Measurements from ENCODE around the gene SLC10A3. TPM values are rescaled to one million over a fixed set of nuclear protein-coding genes. Genes with fewer than 3 reads are reported as not detected.
A peak's percentile ranks its signal among the peaks of the same experiment; 100 is the strongest.

SLC10A3 gene
- total and polyA plus RNA-seq, 2 experiments from 2014 or later: 29.9 to 31.1 TPM

DNA sequence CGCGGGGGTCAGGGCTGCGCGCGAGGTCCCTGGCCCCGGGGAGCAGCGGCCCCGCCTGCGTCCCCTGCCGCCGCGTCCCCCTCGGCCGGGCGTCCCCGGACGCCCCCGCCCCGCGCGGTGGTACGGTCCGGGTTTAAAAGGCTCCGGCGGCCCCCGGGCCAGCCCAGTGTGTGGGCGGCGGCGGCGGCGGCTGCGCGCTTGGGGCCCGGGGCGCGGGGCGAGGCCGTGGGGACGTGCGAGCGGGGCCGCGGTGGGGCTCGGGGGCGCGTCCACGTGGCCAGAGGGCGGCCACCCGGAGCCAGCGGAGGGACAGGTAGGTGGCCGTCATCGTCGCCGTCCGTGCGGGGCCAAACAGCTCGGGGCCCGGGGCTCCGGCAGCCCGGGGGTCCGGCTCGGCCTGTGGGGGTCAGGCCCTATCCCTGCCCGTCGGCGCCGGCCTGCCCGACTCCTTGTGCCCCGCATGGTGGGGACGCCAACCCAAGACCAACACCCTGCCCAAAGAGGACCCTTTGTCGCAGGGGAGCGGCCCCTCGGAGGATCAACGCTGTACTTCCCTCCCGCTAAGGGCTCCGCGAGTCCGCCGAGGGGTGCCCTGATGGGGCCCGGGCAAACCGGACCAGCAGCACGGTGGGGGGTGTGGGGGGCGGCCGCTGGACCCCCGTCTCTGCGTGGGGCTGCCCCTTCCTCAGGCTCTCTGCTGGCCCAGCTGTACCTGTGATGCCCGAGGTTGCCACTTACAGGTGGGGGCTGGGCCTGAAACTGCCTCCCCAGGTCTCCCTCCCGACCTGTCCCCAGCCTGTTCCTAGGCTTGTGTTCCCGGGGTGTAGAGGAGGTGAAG is 32.1 kb downstream of the SLC10A3 start, which contains the start of gene PLXNA3:
Gene PLXNA3 (plus strand): TSS at position 166 of the 838 bp plus-strand sequence. CDS start 1,903 bp downstream, outside the sequence.
- Histone ChIP-seq H3K9me3 (ENCODE audit: low read depth) (no peaks in the 10 kb centered on the region), H3K4me3 (peak within 1 kb of the TSS; percentile 84), H3K27ac (peak within 1 kb of the TSS; percentile 77), H3K4me1 (ENCODE audit: low read depth) (no peaks in the 10 kb centered on the region), H3K27me3 (no peaks in the 10 kb centered on the region), H3K36me3 (no peaks in the 10 kb centered on the region)
- TF ChIP-seq, protein P1, sequence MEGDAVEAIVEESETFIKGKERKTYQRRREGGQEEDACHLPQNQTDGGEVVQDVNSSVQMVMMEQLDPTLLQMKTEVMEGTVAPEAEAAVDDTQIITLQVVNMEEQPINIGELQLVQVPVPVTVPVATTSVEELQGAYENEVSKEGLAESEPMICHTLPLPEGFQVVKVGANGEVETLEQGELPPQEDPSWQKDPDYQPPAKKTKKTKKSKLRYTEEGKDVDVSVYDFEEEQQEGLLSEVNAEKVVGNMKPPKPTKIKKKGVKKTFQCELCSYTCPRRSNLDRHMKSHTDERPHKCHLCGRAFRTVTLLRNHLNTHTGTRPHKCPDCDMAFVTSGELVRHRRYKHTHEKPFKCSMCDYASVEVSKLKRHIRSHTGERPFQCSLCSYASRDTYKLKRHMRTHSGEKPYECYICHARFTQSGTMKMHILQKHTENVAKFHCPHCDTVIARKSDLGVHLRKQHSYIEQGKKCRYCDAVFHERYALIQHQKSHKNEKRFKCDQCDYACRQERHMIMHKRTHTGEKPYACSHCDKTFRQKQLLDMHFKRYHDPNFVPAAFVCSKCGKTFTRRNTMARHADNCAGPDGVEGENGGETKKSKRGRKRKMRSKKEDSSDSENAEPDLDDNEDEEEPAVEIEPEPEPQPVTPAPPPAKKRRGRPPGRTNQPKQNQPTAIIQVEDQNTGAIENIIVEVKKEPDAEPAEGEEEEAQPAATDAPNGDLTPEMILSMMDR (IDR thresholded peaks at IDR 0.05; ENCODE audit: low read depth, low read length): no peak
- DNase-seq (ENCODE audit: low read depth in 1 of 2, low spot score in 1 of 2): peak; percentile 50 to 65

DNA sequence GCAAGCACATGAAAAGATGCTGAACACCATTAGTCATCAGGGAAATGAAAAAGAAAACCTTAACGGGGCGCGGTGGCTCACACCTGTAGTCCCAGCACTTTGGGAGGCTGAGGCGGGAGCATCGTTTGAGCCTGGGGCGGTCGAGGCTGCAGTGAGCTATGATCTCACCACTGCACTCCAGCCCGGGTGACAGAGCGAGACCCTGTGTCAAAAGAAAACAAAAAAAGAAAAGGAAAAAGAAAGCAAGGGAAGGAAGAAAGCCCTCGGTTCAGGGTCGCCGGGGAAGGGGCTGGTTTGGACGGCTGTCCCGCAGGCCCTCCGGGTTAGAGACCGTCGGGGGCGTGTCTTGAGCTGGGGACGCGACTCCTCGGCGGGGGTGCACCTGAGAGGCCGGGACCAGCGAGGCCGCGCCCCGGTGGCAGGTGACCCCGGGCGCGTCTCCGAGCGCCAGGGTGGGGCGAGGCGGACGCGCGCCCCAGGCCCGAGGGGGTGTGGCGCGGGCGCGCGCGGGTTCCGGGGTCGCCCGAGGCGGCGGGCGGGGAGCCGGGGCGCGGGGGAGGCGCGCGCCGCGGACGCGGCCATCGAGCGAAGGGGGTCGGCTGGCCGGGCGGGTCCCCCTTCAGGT is 32.8 kb downstream of the SLC10A3 start:
- Histone ChIP-seq H3K36me3 (no peaks in the 10 kb centered on the region), H3K4me1 (ENCODE audit: low read depth) (no peaks in the 10 kb centered on the region), H3K9me3 (ENCODE audit: low read depth) (no peaks in the 10 kb centered on the region), H3K27me3 (no peaks in the 10 kb centered on the region), H3K27ac (peak overlapping the region; percentile 77), H3K4me3 (peak overlapping the region; percentile 84)
- TF ChIP-seq, protein P1 (IDR thresholded peaks at IDR 0.05; ENCODE audit: low read depth, low read length): no peak
- peak in 1 of 2 donors; percentile 50 for DNase-seq (ENCODE audit: low read depth in 1 of 2, low spot score in 1 of 2)

DNA sequence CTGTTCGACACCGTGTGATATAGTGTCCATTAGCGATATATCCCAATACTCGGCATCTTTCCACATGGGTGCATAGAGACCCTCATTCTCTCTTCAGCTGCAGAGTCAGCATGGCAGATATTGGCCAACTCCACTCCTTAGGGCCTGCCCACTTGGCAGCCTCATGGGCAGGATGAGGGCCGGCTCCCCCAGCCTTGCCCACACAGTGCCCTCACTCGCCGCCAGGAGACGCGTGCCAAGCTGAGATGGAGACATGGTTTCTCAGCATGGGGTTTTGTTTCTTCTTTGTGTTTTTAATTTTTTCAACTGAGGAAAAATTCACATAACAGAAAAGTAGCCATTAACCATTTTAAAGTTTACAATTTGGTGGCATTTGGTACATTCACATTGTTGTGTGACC is 37.6 kb downstream of the SLC10A3 start:
- no peak overlapping the region for H3K27ac ChIP-seq
- TF ChIP-seq, protein P1 (IDR thresholded peaks at IDR 0.05; ENCODE audit: low read depth, low read length): no peak

DNA sequence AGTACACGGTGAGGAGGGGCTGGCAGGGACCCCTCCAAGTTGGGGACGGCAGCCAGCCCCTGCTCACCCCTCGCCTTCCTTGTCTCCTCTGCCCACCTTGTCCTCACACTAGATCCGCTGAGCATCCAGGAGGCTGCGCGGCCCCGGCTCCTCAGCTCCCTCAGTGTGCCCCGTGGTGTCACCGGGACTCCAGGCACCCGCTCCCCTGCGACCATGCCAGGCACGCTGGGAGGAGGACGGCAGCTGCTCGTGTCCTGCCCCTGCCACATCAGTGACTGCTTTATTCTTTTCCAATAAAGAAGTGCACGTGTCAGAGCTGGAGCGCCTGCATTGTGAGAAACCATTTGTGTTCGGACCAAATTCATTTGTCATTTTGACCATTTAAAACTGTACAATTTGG is 40.1 kb downstream of the SLC10A3 start:
- Histone ChIP-seq H3K36me3 (no peaks in the 10 kb centered on the region), H3K4me1 (ENCODE audit: low read depth) (no peaks in the 10 kb centered on the region), H3K4me3 (no peak overlapping the region), H3K9me3 (ENCODE audit: low read depth) (no peaks in the 10 kb centered on the region), H3K27me3 (no peaks in the 10 kb centered on the region), H3K27ac (no peak overlapping the region)
- TF ChIP-seq, protein P1 (IDR thresholded peaks at IDR 0.05; ENCODE audit: low read depth, low read length): no peak
- no peak for DNase-seq (ENCODE audit: low read depth in 1 of 2, low spot score in 1 of 2)

More for the DNA sequence above, 37.6 kb downstream of the SLC10A3 start:
- Histone ChIP-seq H3K9me3 (ENCODE audit: low read depth) (no peaks in the 10 kb centered on the region), H3K36me3 (no peaks in the 10 kb centered on the region), H3K4me3 (no peak overlapping the region), H3K27me3 (no peaks in the 10 kb centered on the region), H3K4me1 (ENCODE audit: low read depth) (no peaks in the 10 kb centered on the region)
- no peak for DNase-seq (ENCODE audit: low read depth in 1 of 2, low spot score in 1 of 2)

DNA sequence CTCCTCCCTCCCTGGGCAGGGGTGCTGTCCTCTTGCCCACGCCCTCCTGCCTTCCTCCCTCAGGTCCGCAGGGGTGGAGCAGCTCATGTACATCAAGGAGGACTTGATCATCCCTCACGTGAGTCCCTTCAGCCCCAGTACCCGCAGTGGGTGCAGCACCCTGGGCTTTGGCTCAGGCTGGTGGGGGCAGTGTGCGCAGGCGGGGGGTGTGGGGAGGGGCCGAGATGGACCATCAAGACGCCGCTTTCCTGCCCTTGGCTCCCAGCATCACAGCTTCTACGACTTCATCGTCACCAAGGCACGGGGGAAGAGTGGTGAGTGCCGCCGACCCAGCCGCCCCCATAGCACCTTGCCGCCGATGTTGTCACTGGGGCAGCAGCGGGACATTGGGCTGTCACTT is 40.8 kb downstream of the SLC10A3 start:
- Histone ChIP-seq H3K27ac (no peak overlapping the region), H3K4me3 (no peak overlapping the region), H3K9me3 (ENCODE audit: low read depth) (no peaks in the 10 kb centered on the region), H3K36me3 (no peaks in the 10 kb centered on the region), H3K4me1 (ENCODE audit: low read depth) (no peaks in the 10 kb centered on the region), H3K27me3 (no peaks in the 10 kb centered on the region)
- TF ChIP-seq, protein P1 (IDR thresholded peaks at IDR 0.05; ENCODE audit: low read depth, low read length): no peak
- no peak for DNase-seq (ENCODE audit: low read depth in 1 of 2, low spot score in 1 of 2)

Data from cardiac muscle cell (in vitro differentiated cells and primary cell).